Bronchus fibroblast of lung (primary cell): ENCODE measurements around the gene OR52B2. TPM values are rescaled to one million over a fixed set of nuclear protein-coding genes. Genes with fewer than 3 reads are reported as not detected.

Source experiments
- total RNA-seq: library from RNA; depleted of rRNA; stranded (reverse); fragments of >200 nt; gene quantifications from 2 replicates; pipeline ENCODE4 v1.2.3, GENCODE V29; 2015

OR52B2 gene
- total RNA-seq = not detected in 2 replicates

GRCh38 chr11:6170226-6170625 is at the start of gene OR52B2:
OR52B2 (minus strand) TSS chr11:6170326; CDS start chr11:6170326, 0 bp downstream.

GRCh38 chr11:6205366-6205765 is 35.2 kb upstream of the OR52B2 start, which contains the start of gene C11orf42:
C11orf42 (plus strand) TSS chr11:6205557; CDS start chr11:6205616, 59 bp downstream.

GRCh38 chr11:6199174-6199810 is 29.2 kb upstream of the OR52B2 start, which contains the start of gene OR52W1:
OR52W1 (plus strand) TSS chr11:6199224; CDS start chr11:6199224, 0 bp downstream.

Other genes with a start within 250 kb of the OR52B2 start
- not detected in 2 replicates for gene OR56A3, start 228.1 kb downstream of the OR52B2 start, total RNA-seq
- not detected in 2 replicates for gene OR56A5, start 201.8 kb downstream of the OR52B2 start, total RNA-seq
- not detected in 2 replicates for gene OR52L1, start 183.3 kb downstream of the OR52B2 start, total RNA-seq
- not detected in 2 replicates for gene OR56A4, start 163.4 kb downstream of the OR52B2 start, total RNA-seq
- gene OR56A1, start 139.6 kb downstream of the OR52B2 start, total RNA-seq = not detected in 2 replicates
- not detected in 2 replicates for gene OR56B4, start 62.6 kb downstream of the OR52B2 start, total RNA-seq
- not detected in 2 replicates for gene OR52W1, start 28.9 kb upstream of the OR52B2 start, total RNA-seq
- not detected in 2 replicates for gene C11orf42, start 35.2 kb upstream of the OR52B2 start, total RNA-seq
- gene FHIP1B, start 64.3 kb upstream of the OR52B2 start, total RNA-seq = 9.4 and 10.7 TPM in 2 replicates
- not detected in 2 replicates for gene CNGA4, start 68.8 kb upstream of the OR52B2 start, total RNA-seq
- gene CCKBR, start 89.5 kb upstream of the OR52B2 start, total RNA-seq = not detected in 2 replicates
- 338 and 354 TPM in 2 replicates for gene CAVIN3, start 150.2 kb upstream of the OR52B2 start, total RNA-seq
- gene SMPD1, start 220.1 kb upstream of the OR52B2 start, total RNA-seq = 47.6 and 53.0 TPM in 2 replicates
- gene APBB1, start 248.8 kb upstream of the OR52B2 start, total RNA-seq = 41.0 and 42.2 TPM in 2 replicates